Psoas muscle (tissue), 8 donors: ENCODE results near the gene TP53I11. TPM values are rescaled to one million over a fixed set of nuclear protein-coding genes. Genes with fewer than 3 reads are reported as not detected.
A peak's percentile ranks its signal among the peaks of the same experiment; 100 is the strongest.

Source experiments
- ATAC-seq, 4 donors: fragments of 200-7000 bp; cut with Tn5 transposase; one replicate each; pipeline ENCODE4 v1.9.1; 2020; ENCODE audit warnings: moderate library complexity in 3 of 4, mild to moderate bottlenecking in 2 of 4
- DNase-seq, 2 donors: peaks; one replicate each; pipeline ENCODE4 v3.0.0-alpha.2; 2020
- H3K27ac ChIP-seq: fragments of 200-600 bp; one replicate; pipeline ENCODE4 v1.8.0; 2022
- H3K27me3 ChIP-seq, 3 donors: fragments of 200-600 bp in 1 of 3; one replicate each; pipeline versions ENCODE4 v1.6.1 to v1.8.0; 2013 to 2022; ENCODE audit warnings: low read length in 2 of 3, mild to moderate bottlenecking in 2 of 3, moderate library complexity in 1 of 3; ENCODE audit not compliant: insufficient read depth in 3 of 3
- H3K36me3 ChIP-seq, 2 donors: fragments of 200-600 bp in 1 of 2; one replicate each; pipeline versions ENCODE4 v1.6.1 to v1.8.0; 2013 to 2022; ENCODE audit warnings: low read depth in 1 of 2, mild to moderate bottlenecking in 1 of 2, moderate library complexity in 1 of 2; ENCODE audit not compliant: insufficient read depth in 1 of 2
- H3K4me1 ChIP-seq: fragments of 200-600 bp; one replicate; pipeline ENCODE4 v1.8.0; 2022
- H3K4me3 ChIP-seq: fragments of 200-600 bp; one replicate; pipeline ENCODE4 v1.8.0; 2022; ENCODE audit warnings: mild to moderate bottlenecking
- H3K9me3 ChIP-seq: fragments of 200-600 bp; one replicate; pipeline ENCODE4 v1.8.0; 2022
- WGBS, 3 donors: extraction: QIAGEN DNeasy Blood & Tissue Kit; methylation state at CpG; one replicate each; pipeline versions ENCODE4 v1.1.6 to v1.1.7; 2013; 5-methylcytosine and 5-hydroxymethylcytosine counted together
- intact Hi-C, 2 donors: fragments of 100-400 bp; cut with DNase I; formaldehyde crosslinking; loops; one replicate each; pipeline versions ENCODE4 v1.11.0 to v1.14.2; 2022
- polyA plus RNA-seq, 3 donors: library from polyadenylated mRNA; stranded (reverse); fragments of 200-250 nt; gene quantifications; one replicate each; pipeline ENCODE4 v1.2.3, GENCODE V29; 2013
- total RNA-seq, 4 donors: library from RNA; stranded (reverse); fragmentation: NEBNext Ultra II Directional in 2 of 4; extraction: Animal tissue kit (Norgen Biotek cat#: 25700) in 2 of 4; gene quantifications; one replicate each; pipeline versions ENCODE4 v1.2.1 to v1.2.4, GENCODE V29; 2021 to 2023
- TF ChIP-seq, protein P1 (sequence below): fragments of 200-600 bp; IDR thresholded peaks from one replicate; pipeline ENCODE4 v1.8.0; 2022; ENCODE audit warnings: antibody characterized with exemption
- donor health status: healthy with polysubstance abuse.
- donor health status: DM: no; HTN: no; CAD: no; lungs with moderate emphysema.
- donor health status: Bipolar disorder and iron deficiency.
- donor health status: healthy.
- donor health status: DM: yes; HTN: yes; CAD: no.
- donor health status: DM: no; HTN: no; CAD: no.
- donor health status: DM: no; HTN: no; CAD: no.
- donor health status: DM: yes; HTN: yes; CAD: no.

Gene TP53I11
- total and polyA plus RNA-seq, 7 donors: 4.8 to 16.5 (median 8.3) TPM

GRCh38 chr11:44944181-44944852 is 6.4 kb downstream of the TP53I11 start:
- Histone ChIP-seq H3K4me1 (peaks cover 13% of the 10 kb centered on the region), H3K9me3 (no peaks in the 10 kb centered on the region), H3K27ac (no peak overlapping the region), H3K36me3 (no peaks in the 10 kb centered on the region), H3K27me3 (no peaks in the 10 kb centered on the region), H3K4me3 (no peak overlapping the region)
- DNase-seq (peak in 1 of 2 donors; percentile 38), ATAC-seq (no peak)
- intact Hi-C loops: loop anchor here in 1 of 2 donors (5.0 kb wide), 1 partner anchor 348 kb away; no protein-coding TSS in a partner anchor
- TF ChIP-seq, protein P1, sequence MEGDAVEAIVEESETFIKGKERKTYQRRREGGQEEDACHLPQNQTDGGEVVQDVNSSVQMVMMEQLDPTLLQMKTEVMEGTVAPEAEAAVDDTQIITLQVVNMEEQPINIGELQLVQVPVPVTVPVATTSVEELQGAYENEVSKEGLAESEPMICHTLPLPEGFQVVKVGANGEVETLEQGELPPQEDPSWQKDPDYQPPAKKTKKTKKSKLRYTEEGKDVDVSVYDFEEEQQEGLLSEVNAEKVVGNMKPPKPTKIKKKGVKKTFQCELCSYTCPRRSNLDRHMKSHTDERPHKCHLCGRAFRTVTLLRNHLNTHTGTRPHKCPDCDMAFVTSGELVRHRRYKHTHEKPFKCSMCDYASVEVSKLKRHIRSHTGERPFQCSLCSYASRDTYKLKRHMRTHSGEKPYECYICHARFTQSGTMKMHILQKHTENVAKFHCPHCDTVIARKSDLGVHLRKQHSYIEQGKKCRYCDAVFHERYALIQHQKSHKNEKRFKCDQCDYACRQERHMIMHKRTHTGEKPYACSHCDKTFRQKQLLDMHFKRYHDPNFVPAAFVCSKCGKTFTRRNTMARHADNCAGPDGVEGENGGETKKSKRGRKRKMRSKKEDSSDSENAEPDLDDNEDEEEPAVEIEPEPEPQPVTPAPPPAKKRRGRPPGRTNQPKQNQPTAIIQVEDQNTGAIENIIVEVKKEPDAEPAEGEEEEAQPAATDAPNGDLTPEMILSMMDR: no peak
- WGBS, 3 donors: 70 to 80% (median 76%) methylated on average over 7 of the region's 7 CpGs

GRCh38 chr11:44943696-44944095 is 7.0 kb downstream of the TP53I11 start:
- Histone ChIP-seq H3K4me1 (peaks cover 17% of the 10 kb centered on the region), H3K27ac (no peak overlapping the region), H3K9me3 (no peaks in the 10 kb centered on the region), H3K27me3 (no peaks in the 10 kb centered on the region), H3K36me3 (no peaks in the 10 kb centered on the region), H3K4me3 (no peak overlapping the region)
- 84 to 90% (median 89%) methylated on average over 7 of the region's 7 CpGs for WGBS, 3 donors
- TF ChIP-seq, protein P1: no peak
- DNase-seq (no peak), ATAC-seq (no peak)
- intact Hi-C loops: loop anchor here in 1 of 2 donors (5.0 kb wide), 1 partner anchor 349 kb away; no protein-coding TSS in a partner anchor

DNA sequence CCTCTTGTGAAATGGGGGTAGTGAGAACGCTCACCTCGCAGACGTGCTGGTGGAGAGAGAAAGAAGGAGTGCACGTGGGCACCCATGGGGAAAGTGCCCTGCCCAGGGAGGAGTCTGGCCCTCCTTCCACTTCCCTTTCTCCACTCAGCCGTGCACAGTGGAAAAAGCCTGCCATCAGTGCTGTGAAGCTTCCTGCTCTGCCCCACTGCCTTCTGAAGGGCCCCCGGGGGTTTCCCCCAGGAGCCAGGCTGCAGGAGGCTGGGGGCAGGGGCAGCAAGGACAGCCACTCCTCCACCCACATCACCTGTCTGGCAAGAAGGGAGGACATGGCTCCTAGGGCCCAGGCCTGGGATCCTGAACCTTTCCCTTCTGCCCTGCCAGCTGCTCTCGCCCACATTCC is 7.6 kb downstream of the TP53I11 start:
- Histone ChIP-seq H3K36me3 (no peaks in the 10 kb centered on the region), H3K4me3 (no peak overlapping the region), H3K9me3 (no peaks in the 10 kb centered on the region), H3K27ac (no peak overlapping the region), H3K4me1 (peaks cover 17% of the 10 kb centered on the region), H3K27me3 (no peaks in the 10 kb centered on the region)
- TF ChIP-seq, protein P1: no peak
- intact Hi-C loops: loop anchor here in 1 of 2 donors (5.0 kb wide), 1 partner anchor 349 kb away; no protein-coding TSS in a partner anchor
- WGBS, 3 donors: 78 to 84% (median 82%) methylated on average over 7 of the region's 7 CpGs
- DNase-seq: peak in 1 of 2 donors; percentile 49
- no peak for ATAC-seq

DNA sequence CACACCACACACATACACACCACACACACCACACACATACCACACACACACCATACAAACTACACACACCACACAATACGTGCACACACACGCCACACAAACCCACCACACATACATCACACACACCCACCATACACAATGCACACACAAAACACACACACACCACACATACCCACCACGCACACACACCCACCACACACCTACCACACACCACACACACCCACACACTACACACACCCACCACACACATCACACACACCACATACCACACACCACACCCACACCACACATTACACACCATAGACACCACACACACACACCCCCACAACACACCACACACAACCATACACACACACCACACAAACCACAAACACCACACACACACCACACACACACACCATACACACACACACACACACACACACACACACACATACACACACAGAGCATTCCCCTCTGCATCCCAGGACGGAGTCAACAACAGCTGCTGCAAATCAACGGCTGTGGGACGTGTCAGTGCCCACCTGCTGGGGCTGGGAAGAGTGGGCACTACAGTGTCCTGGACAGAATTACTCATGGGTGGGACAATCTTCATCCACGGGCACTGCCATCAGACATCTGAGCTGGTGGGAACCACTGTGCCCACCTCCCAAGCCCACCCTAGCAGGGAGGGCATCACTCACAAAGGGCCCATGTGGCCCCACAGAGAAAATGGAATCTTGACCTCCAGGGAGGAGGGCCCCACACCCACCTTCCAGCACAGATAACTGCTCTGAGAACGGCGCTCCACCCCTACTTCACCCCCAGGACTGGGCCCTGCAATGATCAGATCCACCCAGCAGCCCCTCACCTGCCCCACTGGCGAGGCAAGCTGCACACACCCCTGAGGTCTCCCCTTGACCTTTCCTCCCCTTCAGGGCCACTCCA is 8.4 kb downstream of the TP53I11 start:
- DNase-seq: no peak
- no peaks in the 10 kb centered on the region for H3K27me3 ChIP-seq
- no peak overlapping the region for H3K27ac ChIP-seq
- TF ChIP-seq, protein P1: no peak
- H3K4me3 ChIP-seq: no peak overlapping the region
- ATAC-seq: no peak
- no peaks in the 10 kb centered on the region for H3K36me3 ChIP-seq
- WGBS, 3 donors: 83 to 94% (median 90%) methylated on average over 10 of the region's 10 CpGs
- H3K4me1 ChIP-seq: peaks cover 17% of the 10 kb centered on the region
- H3K9me3 ChIP-seq: no peaks in the 10 kb centered on the region
- intact Hi-C loops: loop anchor here in 1 of 2 donors (5.0 kb wide), 1 partner anchor 350 kb away; no protein-coding TSS in a partner anchor
